ENCODE results near the gene SPG21.
A peak's percentile ranks its signal among the peaks of the same experiment; 100 is the strongest.
"Not testable (repeated sequence)": the region's sequence is repeated elsewhere in the genome, so short reads cannot be mapped to it uniquely, and the experiment has no call there.

Gene SPG21, protein sequence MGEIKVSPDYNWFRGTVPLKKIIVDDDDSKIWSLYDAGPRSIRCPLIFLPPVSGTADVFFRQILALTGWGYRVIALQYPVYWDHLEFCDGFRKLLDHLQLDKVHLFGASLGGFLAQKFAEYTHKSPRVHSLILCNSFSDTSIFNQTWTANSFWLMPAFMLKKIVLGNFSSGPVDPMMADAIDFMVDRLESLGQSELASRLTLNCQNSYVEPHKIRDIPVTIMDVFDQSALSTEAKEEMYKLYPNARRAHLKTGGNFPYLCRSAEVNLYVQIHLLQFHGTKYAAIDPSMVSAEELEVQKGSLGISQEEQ

DNA sequence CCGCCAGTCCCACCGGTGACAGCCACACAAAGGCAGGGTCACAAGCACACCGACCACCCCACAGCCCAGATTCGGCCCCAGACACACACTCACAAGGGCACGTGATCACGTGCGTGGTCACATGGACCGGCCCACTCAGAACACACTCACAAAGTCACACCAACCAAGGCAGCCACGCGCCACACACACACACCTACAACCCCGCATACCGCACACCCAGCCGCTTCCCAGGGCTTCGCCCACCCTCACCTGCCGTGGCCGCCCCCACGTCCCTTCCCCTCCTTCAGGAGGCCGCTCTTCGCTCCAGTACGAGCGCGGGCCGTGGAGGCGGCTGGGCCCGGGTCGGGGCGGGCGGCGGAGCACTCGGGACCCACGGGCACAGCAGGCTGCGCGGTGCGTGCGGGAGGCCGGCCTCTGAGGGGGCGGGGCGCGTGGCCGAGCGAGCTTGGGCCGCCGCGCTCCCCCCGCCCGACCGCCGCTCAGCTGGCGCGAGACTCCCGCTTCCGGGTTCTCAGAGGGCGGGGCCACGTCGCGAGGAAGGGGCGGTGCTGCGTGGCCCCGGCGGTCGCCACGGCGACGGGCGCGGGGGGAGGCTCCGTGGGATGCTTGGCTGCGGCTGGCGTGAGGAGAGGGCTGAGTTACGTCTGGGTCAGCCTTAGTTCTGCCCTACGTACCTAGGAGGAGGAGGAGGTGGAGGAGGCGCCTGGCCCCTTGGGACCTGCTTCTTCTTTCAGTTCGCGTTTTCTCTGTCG, at the start of gene SPG21:
SPG21 (minus strand) TSS at position 499 of the 752 bp plus-strand sequence. CDS start 6,345 bp downstream, outside the sequence.
- DNase-seq, result peak; percentile 96

DNA sequence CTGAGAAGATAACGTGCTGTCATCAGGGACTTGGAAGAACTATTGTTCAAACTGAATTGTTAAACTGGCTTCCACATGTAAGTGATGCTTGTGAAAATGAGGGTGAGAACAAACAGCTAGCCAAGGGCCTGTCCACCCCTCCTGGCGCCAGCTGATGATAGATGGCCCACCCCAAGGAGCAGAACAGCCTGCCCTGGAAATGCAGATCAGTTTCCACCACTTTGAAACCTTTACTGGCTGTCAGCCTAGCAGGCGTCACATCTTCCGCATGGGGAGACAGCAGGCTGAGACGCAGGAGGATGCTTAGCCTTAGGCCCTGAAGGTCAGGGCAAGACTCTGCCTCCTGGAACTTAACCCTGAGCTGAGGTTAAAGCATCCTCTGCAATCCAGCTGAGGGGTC, 49.1 kb upstream of the SPG21 start:
- no peak for DNase-seq

DNA sequence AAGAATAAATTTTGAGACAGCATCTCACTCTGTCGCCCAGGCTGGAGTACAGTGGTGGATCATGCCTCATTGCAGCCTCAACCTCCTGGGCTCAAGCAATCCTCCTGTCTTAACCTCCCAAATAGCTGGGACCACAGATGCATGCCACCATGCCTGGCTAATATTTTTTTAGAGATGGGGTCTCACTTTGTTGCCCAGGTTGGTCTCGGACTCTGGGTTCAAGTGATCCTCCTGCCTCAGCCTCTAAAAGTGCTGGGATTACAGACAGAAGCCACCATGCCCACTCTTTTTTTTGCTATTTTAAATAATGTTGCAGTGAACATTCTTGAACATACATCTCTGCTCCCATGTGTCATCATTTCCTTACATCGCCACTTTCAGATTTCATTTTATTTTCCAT, 48.7 kb upstream of the SPG21 start:
- DNase-seq, result no peak

DNA sequence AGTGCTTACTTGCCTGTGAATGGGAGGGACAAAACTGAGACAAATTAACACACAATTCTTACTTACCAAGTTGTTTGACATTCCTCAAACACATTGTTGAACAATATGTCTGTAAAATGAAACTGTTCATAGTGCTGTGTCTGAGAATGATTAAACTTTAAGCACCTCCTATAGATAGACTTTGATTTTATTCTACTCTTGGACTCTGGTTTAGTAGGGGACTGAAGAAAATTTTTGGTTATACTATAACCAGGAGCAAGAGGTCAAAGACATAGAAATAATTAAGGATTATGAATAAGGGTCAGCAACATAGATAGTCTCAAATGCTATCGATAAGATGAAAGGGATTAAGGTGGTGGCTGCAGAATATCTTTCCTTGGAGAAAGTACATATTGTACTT, 47.6 kb upstream of the SPG21 start:
- DNase-seq, result no peak

DNA sequence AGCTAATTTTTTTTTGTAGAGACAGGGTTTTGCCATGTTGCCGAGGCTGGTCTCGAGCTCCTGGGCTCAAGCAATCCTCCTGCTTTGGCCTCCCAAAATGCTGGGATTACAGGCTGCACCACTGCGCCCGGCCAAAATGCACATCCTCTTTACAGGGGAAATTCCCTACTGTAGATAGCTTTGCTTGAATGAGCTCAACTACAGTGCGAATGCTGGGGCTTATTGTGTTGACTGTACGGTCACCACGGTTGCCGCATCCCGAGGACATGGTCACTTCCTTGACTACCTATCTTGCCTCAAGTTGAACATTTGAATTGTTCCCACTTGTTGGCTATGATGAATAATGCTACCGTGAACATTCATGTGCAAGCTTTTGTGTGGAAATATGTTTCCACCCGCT, 45.0 kb upstream of the SPG21 start:
- DNase-seq, result no peak

DNA sequence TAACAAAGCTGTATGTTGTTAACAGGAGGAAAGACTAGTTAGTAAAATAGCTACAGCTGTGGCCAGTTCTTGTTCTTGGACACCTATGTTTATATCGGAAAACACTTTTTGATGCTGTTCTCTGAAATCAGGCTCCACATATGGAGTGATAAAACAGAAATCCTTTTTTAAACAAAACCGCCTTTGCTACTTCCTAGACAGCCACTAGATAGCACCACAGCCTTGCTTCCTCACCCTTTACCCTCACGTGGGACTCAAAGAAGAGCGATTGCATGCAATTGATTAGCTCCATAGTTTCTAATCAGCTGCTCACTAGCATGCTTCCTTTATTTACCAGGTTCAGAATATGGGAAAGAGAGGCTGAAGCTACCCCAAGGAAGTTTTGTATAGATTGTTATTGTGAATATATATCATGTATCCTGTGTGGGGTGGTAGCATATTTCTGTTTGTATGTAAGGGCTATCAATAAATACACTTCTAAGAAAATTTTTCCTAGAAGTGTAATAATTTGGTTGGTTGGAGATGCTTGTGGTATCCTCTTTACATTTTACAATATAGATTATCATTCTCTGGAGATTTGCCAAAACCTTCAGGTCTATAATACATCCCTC, 44.0 kb upstream of the SPG21 start:
- peak; percentile 64 for DNase-seq

DNA sequence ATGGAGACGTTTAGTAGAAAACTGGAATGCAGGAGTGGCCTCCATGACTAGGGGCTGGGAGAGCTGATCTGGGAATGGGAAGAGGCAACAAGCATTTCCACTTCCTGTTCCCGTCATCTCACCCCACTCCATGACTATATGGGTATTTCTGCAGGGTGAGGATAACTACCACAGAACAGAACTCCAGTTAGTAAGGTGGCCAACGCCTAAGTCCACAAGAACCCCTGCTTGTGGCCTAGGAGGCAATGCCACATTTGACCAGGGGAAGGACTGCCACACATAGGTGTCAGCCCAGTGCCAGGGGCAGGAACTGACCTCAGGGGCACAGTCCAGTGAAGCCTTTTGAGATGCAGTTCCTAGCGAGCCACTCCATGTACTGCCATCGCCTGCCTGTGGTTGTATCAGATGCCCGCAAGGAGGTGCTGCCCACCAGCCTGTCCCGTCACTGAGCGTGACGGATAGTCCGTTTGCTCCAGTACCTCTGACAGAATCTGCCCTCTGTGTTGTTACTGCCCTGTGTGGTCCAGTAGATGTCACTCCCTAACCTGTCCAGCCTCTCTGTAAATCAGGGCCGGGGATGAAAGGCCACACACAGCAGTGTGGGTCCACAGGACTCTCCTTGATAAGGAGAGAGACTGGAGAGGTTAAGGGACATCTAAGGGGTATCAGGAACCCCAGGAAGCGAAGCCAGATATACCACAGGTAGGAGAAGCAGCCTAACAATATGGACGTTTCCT, 43.3 kb upstream of the SPG21 start:
- DNase-seq, result peak; percentile 59

DNA sequence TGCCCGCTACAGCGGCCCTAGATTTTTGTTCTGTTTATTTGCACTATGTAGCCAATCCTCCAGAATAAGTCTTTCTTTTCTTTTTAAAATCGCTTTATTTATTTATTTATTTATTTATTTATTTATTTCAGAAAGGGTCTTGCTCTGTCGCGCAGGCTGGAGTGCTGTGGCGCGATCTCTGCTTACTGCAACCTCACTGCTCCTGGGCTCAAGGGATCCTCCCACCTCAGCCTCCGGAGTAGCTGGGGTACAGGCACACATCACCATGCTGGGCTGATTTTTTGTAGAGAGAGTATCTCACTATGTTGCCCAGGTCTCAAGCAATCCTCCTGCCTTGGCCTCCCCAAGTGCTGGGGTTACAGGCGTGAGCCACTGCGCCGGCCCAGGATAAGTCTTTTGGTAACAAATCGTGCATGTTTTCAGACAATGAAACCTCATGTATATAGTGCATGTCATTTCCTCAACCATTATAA, 40.1 kb upstream of the SPG21 start:
- no peak for DNase-seq

DNA sequence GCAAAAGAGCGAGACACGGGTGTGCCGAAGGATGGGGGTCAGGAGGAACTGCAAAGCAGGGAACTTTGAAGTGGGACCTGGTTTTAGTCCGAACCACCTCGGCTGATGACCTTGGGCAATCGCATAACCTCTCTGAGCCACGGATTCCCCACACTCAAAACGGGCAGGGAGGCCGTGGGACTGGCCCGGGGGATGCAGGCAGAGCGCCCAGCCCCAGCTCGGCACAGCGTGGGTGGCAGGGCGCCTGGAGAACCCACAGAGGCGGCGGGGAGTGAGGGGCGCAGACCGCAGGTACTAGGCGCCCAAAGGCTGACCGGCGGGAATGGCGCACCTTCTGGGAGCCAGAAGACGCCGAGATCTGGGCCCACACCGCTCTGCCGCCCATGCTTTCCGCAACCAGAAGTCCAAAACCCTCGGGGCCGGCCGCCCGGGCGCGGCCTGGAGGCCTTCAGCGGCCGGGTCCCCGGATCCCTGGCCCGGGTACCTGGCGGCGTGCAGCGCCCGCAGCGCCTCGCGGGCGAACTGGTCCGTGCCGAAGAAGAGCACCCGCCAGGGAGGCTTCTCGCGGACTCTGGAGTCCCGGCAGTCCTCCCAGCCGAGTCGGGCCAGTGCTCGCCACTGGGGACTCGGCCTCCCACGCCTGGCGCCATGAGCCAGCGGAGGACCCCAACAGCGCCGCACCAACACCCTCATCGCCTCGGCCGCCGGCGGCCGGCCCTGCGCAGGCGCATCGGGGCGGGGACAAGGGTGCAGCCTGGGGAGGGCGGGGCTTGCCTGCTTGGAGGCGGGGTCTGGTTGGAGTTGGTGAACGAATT, 39.4 kb upstream of the SPG21 start, which contains the start of gene MTFMT:
MTFMT (minus strand) TSS at position 719 of the 815 bp plus-strand sequence; CDS start at position 693, 26 bp downstream.
- DNase-seq, result peak; percentile 96

DNA sequence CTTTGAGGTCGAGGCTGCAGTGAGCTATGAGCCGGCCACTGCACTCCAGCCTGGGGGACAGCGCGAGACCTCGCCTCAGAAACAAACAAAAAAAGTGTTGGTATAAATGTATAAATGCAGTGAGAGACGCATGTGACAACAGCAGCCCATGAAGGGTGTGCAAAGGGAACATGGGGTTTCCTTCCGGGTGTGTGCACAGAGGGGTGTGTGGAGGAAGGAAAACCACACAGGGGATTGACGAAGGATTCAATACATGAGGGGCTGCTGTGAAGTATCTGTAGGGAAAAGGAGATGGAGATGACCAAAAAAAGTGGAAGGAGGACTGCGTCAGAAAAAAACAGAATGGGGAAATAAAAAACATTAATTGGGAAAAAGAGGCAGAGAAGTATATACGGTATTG, 38.6 kb upstream of the SPG21 start:
- DNase-seq, result peak; percentile 34

DNA sequence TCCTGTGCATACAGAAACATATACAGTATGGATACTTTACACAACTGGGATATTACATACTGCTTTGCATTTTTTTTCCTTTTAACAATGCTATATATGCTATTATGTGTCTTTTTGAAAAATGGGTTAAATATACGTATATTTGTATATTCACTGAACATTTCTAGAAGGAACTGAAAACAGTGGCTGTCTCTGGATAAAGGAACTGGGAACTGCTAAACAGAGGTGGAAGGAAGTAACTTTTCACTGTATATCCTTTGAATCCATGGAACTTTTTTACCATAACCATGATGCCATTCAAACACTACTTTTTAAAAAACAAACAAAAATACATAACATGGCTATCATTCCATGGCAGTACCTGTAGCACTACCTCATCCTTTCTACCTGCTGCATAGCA, 37.9 kb upstream of the SPG21 start:
- no peak for DNase-seq

DNA sequence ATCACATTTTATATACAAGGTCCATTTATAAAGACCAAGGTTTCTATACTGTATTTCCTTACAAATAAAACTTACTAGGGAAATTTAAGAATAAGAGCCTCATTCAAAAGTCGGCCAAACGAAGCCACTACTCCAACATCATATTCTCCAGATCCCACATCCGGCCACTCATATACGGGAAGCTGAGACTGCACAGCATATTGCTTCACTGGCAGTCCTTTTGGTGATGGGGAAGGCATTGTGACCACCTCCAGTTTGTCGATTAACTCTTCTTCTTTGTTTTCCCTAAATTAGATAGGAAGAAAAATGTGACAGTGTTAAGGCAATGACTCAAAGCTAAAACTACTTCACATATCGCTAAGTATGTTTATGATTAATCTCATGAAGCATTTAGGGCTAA, 37.0 kb upstream of the SPG21 start:
- no peak for DNase-seq

DNA sequence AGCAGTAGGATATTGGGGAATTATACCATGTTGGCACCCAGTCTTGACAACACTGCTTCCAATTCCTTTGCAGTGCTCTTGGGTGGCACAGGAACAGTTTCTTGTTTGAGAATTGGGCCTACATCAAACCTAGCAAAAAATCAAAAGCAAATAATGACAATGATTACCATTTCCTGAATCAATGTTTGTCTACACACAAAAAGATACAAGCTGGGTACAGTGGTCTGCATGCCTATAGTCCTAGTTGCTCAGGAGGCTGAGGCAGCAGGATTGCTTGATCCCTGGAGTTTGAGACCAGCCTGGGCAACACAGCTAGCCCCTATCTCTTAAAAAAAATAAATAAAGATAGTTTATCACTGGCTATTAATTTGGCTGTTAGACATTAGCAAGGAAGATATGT, 31.8 kb upstream of the SPG21 start:
- DNase-seq, result no peak

DNA sequence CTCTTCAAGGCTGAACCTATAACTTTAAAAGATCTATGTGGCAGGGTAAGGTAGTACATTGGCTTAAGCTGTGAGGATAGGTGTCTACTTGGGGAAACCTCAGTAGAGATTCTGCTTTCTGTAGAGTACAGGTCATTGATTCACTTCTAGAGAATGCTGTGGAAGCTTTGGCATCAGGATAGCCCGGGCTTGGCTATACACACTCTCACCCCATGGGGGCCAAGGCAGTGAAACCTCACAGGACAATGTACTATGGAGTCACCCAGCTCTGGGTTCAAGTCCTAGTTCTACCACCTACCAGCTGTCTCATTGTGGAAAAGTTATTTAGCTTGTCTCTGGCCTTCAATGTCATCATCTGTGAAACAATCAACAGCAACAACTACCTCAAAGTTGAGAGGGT, 30.7 kb upstream of the SPG21 start:
- DNase-seq, result no peak

DNA sequence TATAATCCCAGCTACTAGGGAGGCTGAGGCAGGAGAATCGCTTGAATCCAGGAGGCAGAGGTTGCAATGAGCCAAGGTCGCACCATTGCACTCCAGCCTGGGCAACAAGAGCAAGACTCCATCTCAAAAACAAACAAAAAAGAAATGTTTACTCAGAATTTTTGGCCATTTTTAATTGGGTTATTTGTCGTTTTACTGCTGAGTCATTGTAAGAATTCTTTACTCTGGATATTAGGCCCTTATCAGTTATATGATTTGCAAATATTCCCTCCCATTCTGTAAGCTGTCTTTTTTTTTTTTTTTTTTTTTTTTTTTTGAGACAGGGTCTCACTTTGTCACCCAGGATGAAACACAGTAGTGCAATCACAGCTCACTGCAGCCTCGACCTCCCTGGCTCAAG, 21.5 kb upstream of the SPG21 start:
- DNase-seq, result not testable (repeated sequence)

DNA sequence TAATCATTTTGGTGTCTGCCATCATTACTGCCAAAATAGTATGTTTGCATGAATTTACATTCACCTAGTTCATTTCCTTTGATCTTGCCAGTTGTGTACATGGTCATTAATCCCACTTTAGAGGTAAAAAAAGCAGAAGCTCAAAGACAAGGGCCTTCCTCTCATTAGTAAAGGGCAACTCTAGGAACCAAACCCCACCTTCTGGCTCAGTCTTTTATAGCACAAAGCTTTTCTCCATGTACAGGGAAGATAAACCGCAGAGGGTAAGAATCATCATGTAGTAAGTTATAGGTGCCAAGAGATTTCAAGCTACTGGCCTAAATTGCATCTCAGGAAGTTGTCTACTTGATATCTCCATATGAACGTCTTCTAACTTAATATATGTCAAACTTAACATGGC, 19.3 kb upstream of the SPG21 start:
- no peak for DNase-seq

DNA sequence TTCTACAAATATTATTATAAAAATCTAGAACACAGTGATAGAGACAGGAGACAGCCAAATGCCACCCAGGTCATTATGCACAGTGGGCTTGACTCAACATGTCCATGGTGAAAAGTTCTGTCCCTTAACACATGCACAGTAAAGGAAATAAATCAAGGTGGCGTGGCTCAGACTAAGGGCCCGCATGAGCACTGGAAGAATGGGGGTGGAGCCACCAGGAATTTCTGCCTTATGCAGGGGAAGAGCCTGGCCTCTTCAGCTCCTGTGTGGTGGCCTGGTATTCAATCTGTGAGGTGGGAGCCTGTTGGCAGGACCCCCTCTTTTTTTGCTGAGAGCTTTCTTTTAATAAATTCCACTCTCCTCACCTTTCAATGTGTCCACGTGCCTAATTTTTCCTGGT, 17.2 kb upstream of the SPG21 start:
- DNase-seq, result no peak

DNA sequence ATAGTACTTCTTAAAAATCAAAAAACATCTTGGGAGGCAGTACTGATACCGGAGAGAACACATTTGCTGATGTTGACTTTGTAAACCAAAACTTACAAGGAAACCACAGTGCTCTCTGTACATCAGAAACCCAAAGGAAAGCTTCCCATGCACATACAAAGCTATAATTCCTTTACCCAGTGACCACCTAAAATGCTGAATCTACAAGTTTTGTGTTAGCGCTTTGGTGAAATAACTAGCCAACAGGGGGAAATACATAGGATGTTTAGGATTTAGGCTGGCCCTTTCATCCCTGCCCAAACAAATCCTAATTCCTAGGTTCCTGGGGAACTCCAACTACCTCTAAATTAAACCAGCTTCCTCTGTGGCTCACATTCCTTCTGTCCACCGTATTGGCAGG, 15.3 kb upstream of the SPG21 start:
- DNase-seq, result no peak

DNA sequence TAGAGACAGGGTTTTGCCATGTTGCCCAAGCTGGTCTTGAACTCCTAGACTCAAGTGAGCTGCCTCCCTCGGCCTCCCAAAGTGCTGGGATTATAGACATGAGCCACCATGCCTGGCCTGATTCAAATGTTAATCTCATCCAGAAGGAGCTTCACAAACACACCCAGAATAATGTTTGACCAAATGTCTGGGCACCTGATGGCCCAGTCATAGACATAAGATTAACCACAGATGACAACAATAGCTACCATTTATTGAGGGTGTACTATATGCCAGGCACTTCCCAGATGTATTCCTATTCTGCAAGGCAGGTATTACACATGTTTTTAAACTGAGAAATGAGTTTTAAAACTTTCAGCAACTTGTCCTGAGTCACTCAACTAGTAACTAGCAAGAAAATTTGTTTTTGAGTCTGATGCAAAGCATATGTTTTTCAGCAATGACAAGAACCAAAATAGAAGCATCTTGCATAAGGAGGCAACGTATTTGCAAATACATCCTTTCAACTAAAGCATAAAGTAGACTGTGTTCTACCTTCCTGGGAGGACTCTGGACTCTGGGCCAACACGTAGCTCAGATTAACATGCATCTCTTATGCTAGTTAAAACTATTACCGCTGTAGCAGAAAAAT, 8.1 kb upstream of the SPG21 start:
- DNase-seq, result no peak

DNA sequence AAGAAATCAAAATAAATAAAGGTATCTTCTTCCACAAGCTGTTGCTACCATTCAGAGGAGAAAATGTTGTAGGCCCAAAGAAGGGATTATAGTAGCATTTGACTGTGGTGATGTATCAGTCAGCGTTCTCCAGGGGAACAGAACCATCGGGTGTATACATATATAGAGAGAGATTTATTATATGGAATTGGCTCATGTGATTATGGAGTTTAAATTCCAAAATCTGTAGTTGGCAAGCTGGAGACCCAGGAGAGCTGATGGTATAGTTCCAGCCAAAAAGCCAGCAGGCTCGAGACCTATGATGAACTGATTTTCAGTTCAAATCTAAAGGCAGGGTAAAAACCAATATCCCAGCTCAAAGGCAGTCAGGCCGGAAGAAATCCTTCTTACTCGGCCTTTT, 7.4 kb upstream of the SPG21 start:
- DNase-seq, result no peak

DNA sequence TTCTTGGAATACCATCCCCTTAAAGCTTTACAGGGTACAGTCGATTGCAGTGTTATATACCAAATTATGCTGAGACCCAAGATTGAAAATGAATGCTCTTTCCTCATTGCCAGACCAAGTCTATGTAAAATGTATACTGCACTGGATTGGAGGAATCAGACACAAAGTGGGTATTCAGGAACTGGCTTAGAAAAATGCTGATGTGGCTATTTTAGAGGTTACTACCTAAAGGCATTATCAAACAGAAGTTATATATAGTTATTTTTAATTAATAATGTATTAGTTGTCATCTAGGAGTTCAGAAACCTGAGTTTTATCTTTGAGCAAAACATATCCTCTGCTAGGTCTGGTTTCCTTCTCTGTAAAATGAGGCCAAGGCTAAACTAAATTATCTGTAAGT, 3.6 kb upstream of the SPG21 start:
- no peak for DNase-seq

All from activated CD4-positive, alpha-beta T cell treated with anti-CD3 and anti-CD28 coated beads, Interleukin-10, Interleukin-2, amounts not matched to agents 100 ng/mL and 50 ng/mL, durations not matched to agents 16 hours and 8 hours (primary cell).